ENCODE results near the gene POLR3A.

The POLR3A gene

DNA sequence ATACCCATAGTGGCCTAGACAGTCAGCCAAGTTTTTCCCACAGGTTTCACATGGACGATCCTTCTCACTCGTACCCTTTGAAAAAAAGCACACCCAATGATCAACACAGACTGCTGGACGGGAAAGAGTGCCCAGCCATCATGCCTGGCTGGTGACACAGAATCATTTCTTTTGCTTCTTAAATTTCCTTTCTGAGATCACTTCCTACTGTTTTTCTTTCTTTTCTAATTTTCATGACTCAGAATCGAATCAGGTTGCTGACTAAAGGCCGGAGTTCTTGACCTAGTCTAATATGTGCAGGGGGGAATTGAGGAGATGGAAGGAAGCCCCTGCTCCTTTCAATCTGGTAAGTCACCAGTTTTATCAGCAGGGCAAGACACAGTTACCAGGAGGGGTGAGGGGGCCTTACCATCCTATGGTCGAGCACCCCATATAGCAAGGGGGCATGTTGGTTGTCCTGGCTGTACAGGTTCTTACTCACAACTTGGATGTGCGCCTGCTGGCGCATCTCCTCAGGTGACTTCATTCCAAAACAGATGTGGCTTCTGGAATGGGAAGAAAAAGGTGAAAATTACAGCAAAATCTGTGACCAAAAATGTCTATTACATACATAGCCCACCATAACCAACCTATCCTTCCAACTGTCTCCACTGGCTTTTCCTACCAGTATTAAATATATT is 3.5 kb downstream of the POLR3A start:
- no peak overlapping the region for H3K9ac ChIP-seq (ENCODE audit: low read length)
- no peak overlapping the region for H4K5ac ChIP-seq (ENCODE audit: low read length)
- no peak overlapping the region for H3K56ac ChIP-seq (ENCODE audit: low read length)
- H3K4me2 ChIP-seq (ENCODE audit: low read length): no peak overlapping the region
- H2BK15ac ChIP-seq (replicated peaks; ENCODE audit: low read depth): no peak overlapping the region
- H3K27me3 ChIP-seq (ENCODE audit: insufficient read depth, low read length, poor library complexity): no peaks in the 10 kb centered on the region
- peaks cover 15% of the 10 kb centered on the region for H3K79me1 ChIP-seq (ENCODE audit: low read length)
- no peak overlapping the region for H3K18ac ChIP-seq (ENCODE audit: low read length)
- H3K36me3 ChIP-seq (ENCODE audit: control insufficient read depth, insufficient read depth, low read length): peaks cover 18% of the 10 kb centered on the region
- H2BK5ac ChIP-seq (ENCODE audit: low read length): no peak overlapping the region
- H2BK120ac ChIP-seq (ENCODE audit: low read depth, low read length): no peak overlapping the region
- no peak overlapping the region for H4K8ac ChIP-seq (ENCODE audit: low read depth, low read length)
- H3K4me3 ChIP-seq (ENCODE audit: low read length): no peak overlapping the region
- H3K23ac ChIP-seq (ENCODE audit: low read length): no peak overlapping the region
- H3K4ac ChIP-seq (ENCODE audit: low read depth, low read length): no peak overlapping the region
- H3K27ac ChIP-seq (ENCODE audit: low read depth, low read length): no peak overlapping the region
- DNase-seq: no peak
- no peaks in the 10 kb centered on the region for H3K4me1 ChIP-seq (ENCODE audit: control insufficient read depth, low read depth, low read length)
- WGBS (ENCODE audit: extremely low coverage, insufficient coverage, low lambda C conversion rate): no CpG with 5 or more reads among the region's 8 CpGs
- H3K79me2 ChIP-seq (ENCODE audit: control insufficient read depth, insufficient read depth, low read length): peaks cover 21% of the 10 kb centered on the region
- no peak overlapping the region for H2AK5ac ChIP-seq (ENCODE audit: low read length)

DNA sequence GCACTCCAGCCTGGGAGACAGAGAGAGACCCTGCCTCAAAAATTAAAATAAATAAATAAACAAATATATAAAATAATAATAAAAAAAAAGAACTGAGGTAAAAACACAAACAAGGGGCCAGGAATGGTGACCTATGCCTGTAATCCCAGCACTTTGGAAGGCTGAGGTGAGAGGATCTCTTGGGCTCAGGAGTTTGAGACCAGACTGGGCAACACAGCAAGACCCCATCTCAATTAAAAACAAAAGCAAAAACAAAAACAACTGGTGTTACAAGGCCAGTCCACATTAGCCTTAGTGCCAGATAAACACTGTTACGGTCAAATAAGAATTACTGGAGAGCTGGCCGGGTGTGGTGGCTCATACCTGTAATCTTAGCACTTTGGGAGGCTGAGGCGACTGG is 5.6 kb downstream of the POLR3A start:
- Histone ChIP-seq H4K5ac (ENCODE audit: low read length) (no peak overlapping the region), H3K27me3 (ENCODE audit: insufficient read depth, low read length, poor library complexity) (no peaks in the 10 kb centered on the region), H2AK5ac (ENCODE audit: low read length) (no peak overlapping the region), H3K23ac (ENCODE audit: low read length) (no peak overlapping the region), H3K79me1 (ENCODE audit: low read length) (peaks cover 13% of the 10 kb centered on the region), H2BK5ac (ENCODE audit: low read length) (no peak overlapping the region), H2BK15ac (replicated peaks; ENCODE audit: low read depth) (no peak overlapping the region), H3K79me2 (ENCODE audit: control insufficient read depth, insufficient read depth, low read length) (peaks cover 16% of the 10 kb centered on the region), H3K4ac (ENCODE audit: low read depth, low read length) (no peak overlapping the region), H3K18ac (ENCODE audit: low read length) (no peak overlapping the region), H3K4me3 (ENCODE audit: low read length) (no peak overlapping the region), H3K4me2 (ENCODE audit: low read length) (no peak overlapping the region), H3K9ac (ENCODE audit: low read length) (no peak overlapping the region), H2BK120ac (ENCODE audit: low read depth, low read length) (no peak overlapping the region), H3K56ac (ENCODE audit: low read length) (no peak overlapping the region), H3K4me1 (ENCODE audit: control insufficient read depth, low read depth, low read length) (no peaks in the 10 kb centered on the region), H3K36me3 (ENCODE audit: control insufficient read depth, insufficient read depth, low read length) (peaks cover 21% of the 10 kb centered on the region), H4K8ac (ENCODE audit: low read depth, low read length) (no peak overlapping the region), H3K27ac (ENCODE audit: low read depth, low read length) (no peak overlapping the region)
- DNase-seq: no peak
- WGBS (ENCODE audit: extremely low coverage, insufficient coverage, low lambda C conversion rate): no CpG with 5 or more reads among the region's 3 CpGs

DNA sequence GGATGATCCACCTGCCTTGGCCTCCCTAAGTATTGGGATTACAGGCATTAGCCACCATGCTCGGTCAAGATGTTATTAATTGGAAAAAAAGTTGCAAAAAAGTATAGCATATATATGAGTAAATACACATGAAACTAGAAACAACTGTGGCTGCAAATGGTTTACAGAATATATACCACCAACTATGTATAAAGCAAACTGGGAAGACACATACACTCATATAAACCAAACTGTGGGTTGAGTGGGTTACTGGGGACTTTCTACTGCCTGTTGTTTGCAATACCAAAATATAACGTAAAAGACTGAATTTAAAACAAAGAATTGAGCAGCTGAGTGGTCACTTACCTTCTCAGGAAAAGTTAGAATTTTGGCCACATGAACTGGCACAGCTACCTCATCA is 8.1 kb downstream of the POLR3A start:
- H3K27ac ChIP-seq (ENCODE audit: low read depth, low read length): no peak overlapping the region
- no peak overlapping the region for H3K4ac ChIP-seq (ENCODE audit: low read depth, low read length)
- H3K23ac ChIP-seq (ENCODE audit: low read length): no peak overlapping the region
- no peak overlapping the region for H3K18ac ChIP-seq (ENCODE audit: low read length)
- no peak overlapping the region for H3K4me3 ChIP-seq (ENCODE audit: low read length)
- no peak for DNase-seq
- peaks cover 26% of the 10 kb centered on the region for H3K36me3 ChIP-seq (ENCODE audit: control insufficient read depth, insufficient read depth, low read length)
- H3K4me2 ChIP-seq (ENCODE audit: low read length): no peak overlapping the region
- H3K4me1 ChIP-seq (ENCODE audit: control insufficient read depth, low read depth, low read length): no peaks in the 10 kb centered on the region
- no peaks in the 10 kb centered on the region for H3K27me3 ChIP-seq (ENCODE audit: insufficient read depth, low read length, poor library complexity)
- no peak overlapping the region for H2BK5ac ChIP-seq (ENCODE audit: low read length)
- no peaks in the 10 kb centered on the region for H3K79me2 ChIP-seq (ENCODE audit: control insufficient read depth, insufficient read depth, low read length)
- H4K5ac ChIP-seq (ENCODE audit: low read length): no peak overlapping the region
- no peak overlapping the region for H3K9ac ChIP-seq (ENCODE audit: low read length)
- WGBS (ENCODE audit: extremely low coverage, insufficient coverage, low lambda C conversion rate): no CpG with 5 or more reads among the region's 2 CpGs
- no peak overlapping the region for H2BK120ac ChIP-seq (ENCODE audit: low read depth, low read length)
- no peak overlapping the region for H2AK5ac ChIP-seq (ENCODE audit: low read length)
- H4K8ac ChIP-seq (ENCODE audit: low read depth, low read length): no peak overlapping the region
- H2BK15ac ChIP-seq (replicated peaks; ENCODE audit: low read depth): no peak overlapping the region
- no peaks in the 10 kb centered on the region for H3K79me1 ChIP-seq (ENCODE audit: low read length)
- H3K56ac ChIP-seq (ENCODE audit: low read length): no peak overlapping the region

DNA sequence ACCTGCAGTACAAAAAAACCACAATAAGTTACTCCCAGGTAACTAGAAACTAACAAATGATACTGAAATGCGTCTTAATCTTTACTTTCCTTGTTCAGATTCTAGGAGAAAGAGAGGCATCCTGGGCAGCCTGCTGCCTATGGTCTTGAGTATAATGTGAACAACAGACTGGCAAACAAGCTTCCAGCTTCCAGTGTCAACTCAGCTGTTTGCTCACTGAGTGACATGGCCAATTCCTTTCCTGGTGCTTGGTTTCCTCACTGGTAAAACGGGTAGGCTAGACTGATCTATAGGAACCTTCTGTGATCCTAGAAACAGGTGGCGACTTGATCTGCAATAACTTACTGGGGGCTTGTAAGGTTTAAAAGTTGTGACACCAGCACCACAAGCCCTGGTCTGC is 10.1 kb downstream of the POLR3A start:
- Histone ChIP-seq H3K4ac (ENCODE audit: low read depth, low read length) (no peak overlapping the region), H3K4me3 (ENCODE audit: low read length) (no peak overlapping the region), H3K56ac (ENCODE audit: low read length) (no peak overlapping the region), H3K9ac (ENCODE audit: low read length) (no peak overlapping the region), H3K23ac (ENCODE audit: low read length) (no peak overlapping the region), H2AK5ac (ENCODE audit: low read length) (no peak overlapping the region), H3K79me1 (ENCODE audit: low read length) (no peaks in the 10 kb centered on the region), H2BK120ac (ENCODE audit: low read depth, low read length) (no peak overlapping the region), H3K79me2 (ENCODE audit: control insufficient read depth, insufficient read depth, low read length) (no peaks in the 10 kb centered on the region), H3K4me2 (ENCODE audit: low read length) (no peak overlapping the region), H3K27ac (ENCODE audit: low read depth, low read length) (no peak overlapping the region), H3K4me1 (ENCODE audit: control insufficient read depth, low read depth, low read length) (no peaks in the 10 kb centered on the region), H3K27me3 (ENCODE audit: insufficient read depth, low read length, poor library complexity) (no peaks in the 10 kb centered on the region), H4K5ac (ENCODE audit: low read length) (no peak overlapping the region), H2BK15ac (replicated peaks; ENCODE audit: low read depth) (no peak overlapping the region), H3K36me3 (ENCODE audit: control insufficient read depth, insufficient read depth, low read length) (peaks cover 21% of the 10 kb centered on the region), H2BK5ac (ENCODE audit: low read length) (no peak overlapping the region), H4K8ac (ENCODE audit: low read depth, low read length) (no peak overlapping the region), H3K18ac (ENCODE audit: low read length) (no peak overlapping the region)
- DNase-seq: no peak
- no CpG with 5 or more reads among the region's 3 CpGs for WGBS (ENCODE audit: extremely low coverage, insufficient coverage, low lambda C conversion rate)

DNA sequence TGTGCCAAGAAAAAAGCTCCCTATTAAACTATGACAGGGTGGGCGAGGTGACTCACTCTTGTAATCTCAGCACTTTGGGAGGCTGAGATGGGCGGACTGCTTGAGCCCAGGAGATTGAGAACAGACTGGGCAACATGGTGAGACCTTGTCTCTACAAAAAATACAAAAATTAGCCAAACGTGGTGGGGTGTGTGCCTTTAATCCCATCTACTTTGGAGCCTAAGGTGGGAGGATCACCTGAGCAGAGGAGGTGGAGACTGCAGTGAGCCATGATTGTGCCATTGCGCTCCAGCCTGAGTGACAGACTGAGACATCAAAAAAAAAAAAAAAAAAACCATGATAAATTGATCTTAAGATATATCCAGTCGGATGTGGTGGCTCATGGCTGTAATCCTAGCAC is 11.5 kb downstream of the POLR3A start:
- H3K79me2 ChIP-seq (ENCODE audit: control insufficient read depth, insufficient read depth, low read length): no peaks in the 10 kb centered on the region
- no peaks in the 10 kb centered on the region for H3K4me1 ChIP-seq (ENCODE audit: control insufficient read depth, low read depth, low read length)
- H3K56ac ChIP-seq (ENCODE audit: low read length): no peak overlapping the region
- no peak overlapping the region for H2BK120ac ChIP-seq (ENCODE audit: low read depth, low read length)
- peaks cover 19% of the 10 kb centered on the region for H3K36me3 ChIP-seq (ENCODE audit: control insufficient read depth, insufficient read depth, low read length)
- H4K8ac ChIP-seq (ENCODE audit: low read depth, low read length): no peak overlapping the region
- DNase-seq: no peak
- no peak overlapping the region for H3K18ac ChIP-seq (ENCODE audit: low read length)
- no CpG with 5 or more reads among the region's 5 CpGs for WGBS (ENCODE audit: extremely low coverage, insufficient coverage, low lambda C conversion rate)
- H3K4me3 ChIP-seq (ENCODE audit: low read length): no peak overlapping the region
- H3K4ac ChIP-seq (ENCODE audit: low read depth, low read length): no peak overlapping the region
- H3K79me1 ChIP-seq (ENCODE audit: low read length): no peaks in the 10 kb centered on the region
- H3K27ac ChIP-seq (ENCODE audit: low read depth, low read length): no peak overlapping the region
- H3K9ac ChIP-seq (ENCODE audit: low read length): no peak overlapping the region
- no peak overlapping the region for H3K23ac ChIP-seq (ENCODE audit: low read length)
- H3K27me3 ChIP-seq (ENCODE audit: insufficient read depth, low read length, poor library complexity): no peaks in the 10 kb centered on the region
- H2AK5ac ChIP-seq (ENCODE audit: low read length): no peak overlapping the region
- no peak overlapping the region for H2BK15ac ChIP-seq (replicated peaks; ENCODE audit: low read depth)
- H3K4me2 ChIP-seq (ENCODE audit: low read length): no peak overlapping the region
- no peak overlapping the region for H2BK5ac ChIP-seq (ENCODE audit: low read length)
- H4K5ac ChIP-seq (ENCODE audit: low read length): no peak overlapping the region

- Histone ChIP-seq H3K27me3 (ENCODE audit: insufficient read depth, low read length, poor library complexity) (no peaks in the 10 kb centered on the region), H3K36me3 (ENCODE audit: control insufficient read depth, insufficient read depth, low read length) (peaks cover 12% of the 10 kb centered on the region), H3K56ac (ENCODE audit: low read length) (no peak overlapping the region), H4K5ac (ENCODE audit: low read length) (no peak overlapping the region), H3K9ac (ENCODE audit: low read length) (no peak overlapping the region), H2BK5ac (ENCODE audit: low read length) (no peak overlapping the region), H2BK120ac (ENCODE audit: low read depth, low read length) (no peak overlapping the region), H3K27ac (ENCODE audit: low read depth, low read length) (no peak overlapping the region), H2BK15ac (replicated peaks; ENCODE audit: low read depth) (no peak overlapping the region), H3K4me2 (ENCODE audit: low read length) (no peak overlapping the region), H3K79me1 (ENCODE audit: low read length) (no peaks in the 10 kb centered on the region), H3K4ac (ENCODE audit: low read depth, low read length) (no peak overlapping the region), H3K79me2 (ENCODE audit: control insufficient read depth, insufficient read depth, low read length) (no peaks in the 10 kb centered on the region), H3K18ac (ENCODE audit: low read length) (no peak overlapping the region), H4K8ac (ENCODE audit: low read depth, low read length) (no peak overlapping the region), H3K4me1 (ENCODE audit: control insufficient read depth, low read depth, low read length) (no peaks in the 10 kb centered on the region), H3K4me3 (ENCODE audit: low read length) (no peak overlapping the region), H2AK5ac (ENCODE audit: low read length) (no peak overlapping the region), H3K23ac (ENCODE audit: low read length) (no peak overlapping the region)
- WGBS (ENCODE audit: extremely low coverage, insufficient coverage, low lambda C conversion rate): no CpG with 5 or more reads among the region's 5 CpGs
- DNase-seq: no peak
These were observed 13.8 kb downstream of the POLR3A start for GRCh38 chr10:78015546-78015945.
